OCI-LY7 (cell line): Measurements from ENCODE around the gene RBM42. TPM values are rescaled to one million over a fixed set of nuclear protein-coding genes. Genes with fewer than 3 reads are reported as not detected.

Source experiments
- BruUV-seq: library from RNA; stranded (reverse); fragments of 400-500 nt; replicated peaks from 2 replicates; lab custom pipeline; 2021; lab: Mats Ljungman, UMichigan
- CTCF ChIA-PET: fragments of 300-600 bp; sonication (Branson Sonifier 250); formaldehyde crosslinking; loops from one replicate; lab custom pipeline; 2022; ENCODE audit warnings: antibody characterized with exemption; ENCODE audit not compliant: unreplicated experiment; lab: Charles Lee
- POLR2A ChIA-PET: fragments of 300-600 bp; sonication (Branson Sonifier 250); formaldehyde crosslinking; loops from one replicate; lab custom pipeline; 2022; ENCODE audit warnings: antibody characterized with exemption; lab: Charles Lee
- DNase-seq: peaks from one replicate; pipeline ENCODE4 v3.0.0-alpha.2; 2015; ENCODE audit warnings: low spot score
- H2AFZ ChIP-seq: fragments of 200-600 bp; sonication (generic), shearing (Covaris generic); 2 replicates; pipeline ENCODE4 v1.6.1; 2014; ENCODE audit warnings: mild to moderate bottlenecking, antibody characterized with exemption, low read length, moderate library complexity
- H3K27ac ChIP-seq: fragments of 200-600 bp; sonication (generic); 2 replicates; pipeline ENCODE4 v1.5.1; 2014; ENCODE audit warnings: mixed run types, low read depth, mild to moderate bottlenecking, moderate library complexity, low read length, inconsistent platforms; ENCODE audit not compliant: poor library complexity, severe bottlenecking
- H3K36me3 ChIP-seq: fragments of 200-600 bp; sonication (generic); 2 replicates; pipeline ENCODE4 v1.6.1; 2014; ENCODE audit warnings: mild to moderate bottlenecking, antibody characterized with exemption, low read length, moderate library complexity, mixed read lengths; ENCODE audit not compliant: insufficient read depth
- H3K4me1 ChIP-seq: fragments of 200-600 bp; sonication (generic); 2 replicates; pipeline ENCODE4 v1.5.1; 2014; ENCODE audit warnings: mild to moderate bottlenecking, low read length; ENCODE audit not compliant: insufficient read depth, poor library complexity, severe bottlenecking
- H3K4me2 ChIP-seq: fragments of 200-600 bp; sonication (generic); 2 replicates; pipeline ENCODE4 v1.6.1; 2014; ENCODE audit warnings: mild to moderate bottlenecking, low read length
- H3K4me3 ChIP-seq: fragments of 200-600 bp; sonication (generic); 2 replicates; pipeline ENCODE4 v1.5.1; 2014; ENCODE audit warnings: mild to moderate bottlenecking, low read depth, low read length; ENCODE audit not compliant: poor library complexity, severe bottlenecking
- H3K79me2 ChIP-seq: fragments of 200-600 bp; sonication (generic); 2 replicates; pipeline ENCODE4 v1.6.1; 2016; ENCODE audit warnings: low read depth, mild to moderate bottlenecking, low read length, moderate library complexity, mixed read lengths; ENCODE audit not compliant: insufficient read depth
- H3K9me2 ChIP-seq: fragments of 200-600 bp; sonication (generic); 2 replicates; pipeline ENCODE4 v1.6.1; 2016; ENCODE audit warnings: mild to moderate bottlenecking, low read length, mixed read lengths; ENCODE audit not compliant: insufficient read depth
- H3K9me3 ChIP-seq: fragments of 200-600 bp; sonication (generic); 2 replicates; pipeline ENCODE4 v1.6.1; 2014; ENCODE audit warnings: mild to moderate bottlenecking, mixed run types, low read length, mixed read lengths
- H4K20me1 ChIP-seq: fragments of 200-600 bp; sonication (generic); 2 replicates; pipeline ENCODE4 v1.6.1; 2014; ENCODE audit warnings: mild to moderate bottlenecking, antibody characterized with exemption, low read length, moderate library complexity, mixed read lengths; ENCODE audit not compliant: insufficient read depth
- EZH2phosphoT487 ChIP-seq: fragments of 200-600 bp; sonication (generic); IDR thresholded peaks from 2 replicates; pipeline ENCODE4 v1.6.1; 2018; ENCODE audit warnings: low read depth, borderline replicate concordance, mild to moderate bottlenecking, mixed run types, antibody characterized with exemption, low read length, moderate library complexity, mixed read lengths
- intact Hi-C: fragments of 100-400 bp; cut with micrococcal nuclease; formaldehyde crosslinking; loops from one replicate; pipeline ENCODE4 v1.10.0; 2022; ENCODE audit not compliant: unreplicated experiment
- total RNA-seq, 2 experiments: library from RNA; depleted of rRNA in 1 of 2; stranded (reverse); fragments of >200 nt in 1 of 2; shearing (Covaris generic) in 1 of 2; gene quantifications; 2 replicates each; pipeline ENCODE4 v1.2.3, GENCODE V29; 2014 to 2022
- TF ChIP-seq, protein P1 (sequence below): fragments of 200-600 bp; sonication (generic); conservative IDR thresholded peaks from 2 replicates; pipeline ENCODE4 v1.5.1; 2014; ENCODE audit warnings: mild to moderate bottlenecking, antibody characterized with exemption, low read length, moderate library complexity, mixed read lengths

RBM42 gene
- total RNA-seq, 2 experiments from 2014 or later: 62.0 to 115 TPM

GRCh38 chr19:35612224-35612558 is 16.6 kb upstream of the RBM42 start:
- POLR2A ChIA-PET: no interaction called here
- TF ChIP-seq, protein P1, sequence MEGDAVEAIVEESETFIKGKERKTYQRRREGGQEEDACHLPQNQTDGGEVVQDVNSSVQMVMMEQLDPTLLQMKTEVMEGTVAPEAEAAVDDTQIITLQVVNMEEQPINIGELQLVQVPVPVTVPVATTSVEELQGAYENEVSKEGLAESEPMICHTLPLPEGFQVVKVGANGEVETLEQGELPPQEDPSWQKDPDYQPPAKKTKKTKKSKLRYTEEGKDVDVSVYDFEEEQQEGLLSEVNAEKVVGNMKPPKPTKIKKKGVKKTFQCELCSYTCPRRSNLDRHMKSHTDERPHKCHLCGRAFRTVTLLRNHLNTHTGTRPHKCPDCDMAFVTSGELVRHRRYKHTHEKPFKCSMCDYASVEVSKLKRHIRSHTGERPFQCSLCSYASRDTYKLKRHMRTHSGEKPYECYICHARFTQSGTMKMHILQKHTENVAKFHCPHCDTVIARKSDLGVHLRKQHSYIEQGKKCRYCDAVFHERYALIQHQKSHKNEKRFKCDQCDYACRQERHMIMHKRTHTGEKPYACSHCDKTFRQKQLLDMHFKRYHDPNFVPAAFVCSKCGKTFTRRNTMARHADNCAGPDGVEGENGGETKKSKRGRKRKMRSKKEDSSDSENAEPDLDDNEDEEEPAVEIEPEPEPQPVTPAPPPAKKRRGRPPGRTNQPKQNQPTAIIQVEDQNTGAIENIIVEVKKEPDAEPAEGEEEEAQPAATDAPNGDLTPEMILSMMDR: no peak
- no peak for TF ChIP-seq EZH2phosphoT487

DNA sequence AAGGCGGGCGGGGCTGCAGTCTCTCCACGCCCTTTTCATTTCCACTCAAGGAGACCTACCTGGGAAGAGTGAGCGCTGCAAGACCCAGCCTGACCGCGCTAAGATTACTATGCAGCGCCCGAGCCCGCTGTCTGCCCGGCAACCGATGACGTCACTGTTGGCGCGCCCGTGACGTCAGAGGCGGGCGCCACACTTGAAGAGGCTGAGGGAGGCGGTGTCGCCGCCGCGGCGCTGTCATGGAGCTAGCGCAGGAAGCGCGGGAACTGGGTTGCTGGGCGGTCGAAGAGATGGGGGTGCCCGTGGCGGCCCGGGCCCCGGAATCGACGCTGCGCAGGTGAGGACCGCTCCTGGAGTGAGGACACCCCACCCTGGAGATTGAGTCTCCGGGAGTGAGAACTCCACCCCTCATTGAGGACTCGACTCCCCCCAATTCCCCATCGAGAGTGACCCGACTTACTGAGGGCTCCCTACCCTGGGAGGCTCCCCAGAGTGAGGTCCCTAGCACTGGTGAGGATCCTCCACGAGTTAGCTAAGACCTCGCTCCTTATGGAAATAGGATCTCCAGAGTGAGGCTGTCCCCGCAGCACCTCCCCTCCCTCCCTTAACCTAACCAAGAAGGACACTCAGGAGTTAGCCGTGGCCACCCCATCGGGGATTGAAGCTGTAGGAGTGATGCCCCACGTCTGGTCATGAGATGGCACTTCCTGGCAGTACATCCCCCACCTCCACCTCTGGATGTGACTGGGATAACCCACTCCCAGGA is 16.1 kb upstream of the RBM42 start, which contains the start of gene HAUS5:
Gene HAUS5 (plus strand): TSS at position 177 of the 763 bp plus-strand sequence. CDS start 60 bp downstream, at position 237.
- H3K9me2 ChIP-seq: no peaks in the 10 kb centered on the region
- CTCF ChIA-PET: no interaction called here
- H3K4me3 ChIP-seq: peak within 1 kb of the TSS; percentile 82
- peak within 1 kb of the TSS; percentile 88 for H3K4me2 ChIP-seq
- peak within 1 kb of the TSS; percentile 84; the same call in 1 of the 2 replicates for H2AFZ ChIP-seq
- POLR2A ChIA-PET: interaction anchor here (0.6 to 1.5 kb wide), 3 partner anchors 12 to 242 kb away, joined by 3 read pairs; no protein-coding TSS in a partner anchor
- DNase-seq: peak; percentile 95
- no TSS peak for BruUV-seq
- peaks cover 20% of the 10 kb centered on the region; the same call in 1 of the 2 replicates for H3K36me3 ChIP-seq
- peaks cover 8% of the 10 kb centered on the region for H3K79me2 ChIP-seq
- H3K9me3 ChIP-seq: peaks cover under 1% of the 10 kb centered on the region; the same call in 1 of the 2 replicates
- TF ChIP-seq EZH2phosphoT487: no peak
- TF ChIP-seq, protein P1: no peak
- intact Hi-C loops: loop anchor here (1.0 to 2.0 kb wide), 3 partner anchors 16 to 67 kb away; partner anchors contain the start of genes COX6B1, RBM42 and TMEM147
- no peaks in the 10 kb centered on the region for H4K20me1 ChIP-seq
- H3K27ac ChIP-seq: peak within 1 kb of the TSS; percentile 27
- peaks cover 31% of the 10 kb centered on the region for H3K4me1 ChIP-seq

More at GRCh38 chr19:35612224-35612558, 16.6 kb upstream of the RBM42 start:
- TSS peak; percentile 84 for BruUV-seq
- CTCF ChIA-PET: no interaction called here
- Histone ChIP-seq H3K9me3 (peaks cover 5% of the 10 kb centered on the region; the same call in 1 of the 2 replicates), H3K4me3 (peak overlapping the region; percentile 82), H3K36me3 (peaks cover 17% of the 10 kb centered on the region; the same call in 1 of the 2 replicates), H3K27ac (peak overlapping the region; percentile 27), H3K79me2 (peaks cover 8% of the 10 kb centered on the region), H3K4me2 (peak overlapping the region; percentile 88), H2AFZ (peak overlapping the region; percentile 84; the same call in 1 of the 2 replicates), H4K20me1 (no peaks in the 10 kb centered on the region), H3K9me2 (no peaks in the 10 kb centered on the region), H3K4me1 (peaks cover 31% of the 10 kb centered on the region)
- intact Hi-C loops: loop anchor here (1.0 to 2.0 kb wide), 3 partner anchors 17 to 67 kb away; partner anchors contain the start of genes COX6B1, RBM42 and TMEM147
- no peak for DNase-seq
